Measurements from ENCODE around the gene COMMD4.
A peak's percentile ranks its signal among the peaks of the same experiment; 100 is the strongest.
"Not testable (repeated sequence)": the region's sequence is repeated elsewhere in the genome, so short reads cannot be mapped to it uniquely, and the experiment has no call there.

Gene COMMD4

DNA sequence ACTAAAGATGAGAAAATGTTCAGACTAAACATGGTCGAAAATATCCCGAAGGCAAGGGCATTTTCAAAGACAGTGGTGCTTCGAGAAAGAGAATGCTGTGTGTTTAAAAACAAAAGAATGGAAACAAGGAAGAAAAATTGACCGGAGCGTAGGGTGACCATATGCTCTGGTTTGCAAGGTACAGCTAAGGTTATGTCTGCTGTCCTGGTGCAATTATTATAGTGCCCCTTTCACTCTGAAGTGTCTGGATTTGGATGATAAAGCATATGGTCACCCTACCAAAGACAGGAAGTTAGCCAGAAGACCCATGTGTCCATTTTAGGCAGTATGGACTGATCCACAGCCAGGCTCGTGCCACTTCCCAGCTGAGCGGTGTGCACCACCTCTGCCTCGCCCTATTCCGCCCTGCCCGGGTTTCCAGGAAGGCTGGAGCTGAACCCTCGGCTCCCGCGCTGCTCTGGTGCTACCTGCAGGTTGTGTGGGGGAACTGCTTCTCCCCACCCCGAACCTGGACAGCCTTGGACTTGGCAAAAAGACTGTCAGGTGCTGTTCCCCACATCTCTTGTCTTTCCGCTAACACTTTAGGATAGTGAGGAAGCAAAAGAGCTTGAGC is 28.0 kb upstream of the COMMD4 start:
- peak; percentile 46 for TF ChIP-seq CTCF (conservative IDR thresholded peaks at IDR 0.05; ENCODE audit: control insufficient read depth, insufficient read depth, low read depth, low read length)
- peak; percentile 17 for DNase-seq (ENCODE audit: low read depth)
- H3K4me3 ChIP-seq (ENCODE audit: control insufficient read depth, low read depth, low read length), result no peak overlapping the region

- no peak overlapping the region for H3K4me3 ChIP-seq (ENCODE audit: control insufficient read depth, low read depth, low read length)
- peak; percentile 12 for DNase-seq (ENCODE audit: low read depth)
- TF ChIP-seq CTCF (conservative IDR thresholded peaks at IDR 0.05; ENCODE audit: control insufficient read depth, insufficient read depth, low read depth, low read length), result no peak
Observed at GRCh38 chr15:75309711-75310110, 26.2 kb upstream of the COMMD4 start.

DNA sequence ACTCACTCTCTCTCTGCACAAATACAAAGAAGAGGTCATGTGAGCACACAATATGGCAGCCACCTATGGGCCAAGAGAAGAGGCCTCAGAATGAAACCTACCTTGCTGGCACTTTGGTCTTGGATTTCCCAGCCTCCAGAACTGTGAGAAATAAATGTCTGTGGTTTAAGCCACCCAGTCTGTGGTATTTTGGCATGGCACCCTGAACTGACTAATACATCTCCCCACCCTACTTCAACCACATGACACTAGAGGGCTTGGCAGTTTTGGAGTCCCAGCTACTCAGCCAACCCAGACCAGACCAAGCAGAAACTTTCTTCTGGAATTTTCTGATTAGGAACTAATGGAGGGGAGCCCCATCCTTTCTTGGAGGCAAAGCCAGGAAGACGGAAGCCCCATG is 23.3 kb upstream of the COMMD4 start:
- peak; percentile 57 for DNase-seq (ENCODE audit: low read depth)
- not testable (repeated sequence) for H3K4me3 ChIP-seq (ENCODE audit: control insufficient read depth, low read depth, low read length)

DNA sequence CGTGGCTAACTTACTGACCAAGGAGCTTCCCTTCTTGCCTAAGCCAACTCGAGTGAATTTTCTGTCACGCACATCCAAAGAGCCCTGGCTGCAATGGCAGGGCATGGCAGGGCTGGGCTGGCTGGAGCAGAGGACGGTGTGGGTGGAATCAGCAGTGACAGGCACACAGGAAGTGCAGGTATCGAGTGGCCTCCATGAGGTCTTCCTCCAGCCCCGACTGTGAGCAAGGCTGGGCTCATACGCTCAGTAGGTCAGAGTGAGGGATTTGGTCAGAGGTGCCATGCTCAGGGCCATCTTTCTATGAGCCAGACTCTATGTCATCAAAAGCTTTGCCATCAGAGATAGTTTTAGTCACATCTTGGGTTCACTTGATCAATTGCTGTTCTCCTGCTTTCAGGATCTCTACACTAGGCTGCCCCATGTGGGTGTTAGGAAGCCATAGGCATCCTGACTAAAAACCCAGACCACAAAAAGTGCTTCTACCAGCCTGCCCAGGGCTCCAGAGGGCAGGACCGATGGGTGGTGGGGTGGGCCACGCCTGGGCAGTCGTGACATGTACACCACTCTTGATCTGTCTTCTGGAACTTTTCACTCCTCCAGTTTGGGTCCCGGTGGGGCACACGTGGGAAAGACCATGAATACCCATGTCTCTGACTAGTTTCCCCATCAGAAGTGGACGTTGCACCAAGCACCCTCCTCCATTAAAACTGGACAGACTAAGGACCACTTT is 22.6 kb upstream of the COMMD4 start:
- TF ChIP-seq CTCF (conservative IDR thresholded peaks at IDR 0.05; ENCODE audit: control insufficient read depth, insufficient read depth, low read depth, low read length), result no peak
- no peak overlapping the region for H3K4me3 ChIP-seq (ENCODE audit: control insufficient read depth, low read depth, low read length)
- DNase-seq (ENCODE audit: low read depth), result no peak

GRCh38 chr15:75314552-75315290 is 21.1 kb upstream of the COMMD4 start:
- no peak for DNase-seq (ENCODE audit: low read depth)
- TF ChIP-seq CTCF (conservative IDR thresholded peaks at IDR 0.05; ENCODE audit: control insufficient read depth, insufficient read depth, low read depth, low read length), result no peak
- H3K4me3 ChIP-seq (ENCODE audit: control insufficient read depth, low read depth, low read length), result no peak overlapping the region

DNA sequence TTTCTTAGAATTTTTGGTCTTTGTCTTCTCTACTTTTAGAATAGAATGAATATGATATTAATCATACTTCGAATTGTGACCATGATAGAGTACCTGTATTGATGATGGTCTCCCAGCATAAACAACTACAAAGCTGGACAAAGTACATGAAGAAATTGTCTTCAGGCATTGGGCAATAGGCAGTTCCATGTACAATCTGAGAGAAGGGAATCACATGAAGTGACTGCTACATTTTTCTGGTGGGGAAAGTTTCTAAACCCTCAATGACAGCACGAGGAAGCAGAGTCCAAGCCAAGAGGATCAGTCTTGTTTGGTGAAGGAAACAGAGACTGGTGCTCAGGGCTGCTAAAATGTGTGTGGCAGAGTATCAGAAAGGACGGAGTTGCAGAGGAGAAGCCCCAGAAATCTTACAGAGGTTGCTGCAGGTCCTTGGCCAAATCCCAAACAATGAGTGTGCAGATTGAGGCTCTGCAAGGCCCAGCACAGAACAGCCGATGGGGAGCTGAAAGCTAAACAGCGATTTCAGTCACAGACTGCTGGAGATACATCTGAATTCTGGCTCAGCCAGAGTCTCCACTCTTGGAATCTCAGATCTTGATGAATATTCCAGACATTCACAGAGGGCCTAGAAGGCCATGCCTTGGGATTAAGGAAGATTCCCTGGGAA is 16.5 kb upstream of the COMMD4 start:
- not testable (repeated sequence) for DNase-seq (ENCODE audit: low read depth); H3K4me3 ChIP-seq (ENCODE audit: control insufficient read depth, low read depth, low read length)

DNA sequence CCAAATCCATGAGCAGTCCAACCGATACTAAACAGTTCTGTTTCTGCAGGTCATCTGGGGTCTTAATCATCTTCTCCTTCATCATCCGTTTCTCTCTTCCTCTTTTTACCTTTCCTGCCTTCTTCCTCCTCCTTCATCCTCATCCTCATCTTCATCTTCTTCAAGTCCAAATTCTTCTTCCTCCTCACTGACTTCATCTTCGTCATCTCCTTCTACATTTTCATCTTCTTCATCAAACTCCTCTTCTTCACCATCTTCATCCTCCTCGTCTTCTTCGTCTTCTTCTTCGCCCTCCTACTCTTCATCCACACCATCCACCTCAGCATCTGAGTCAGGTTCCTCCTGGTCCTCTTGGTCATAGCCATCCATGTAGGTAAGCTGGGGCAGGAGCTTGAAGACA is 14.2 kb upstream of the COMMD4 start:
- DNase-seq (ENCODE audit: low read depth), result no peak
- no peak for TF ChIP-seq CTCF (conservative IDR thresholded peaks at IDR 0.05; ENCODE audit: control insufficient read depth, insufficient read depth, low read depth, low read length)
- no peak overlapping the region for H3K4me3 ChIP-seq (ENCODE audit: control insufficient read depth, low read depth, low read length)

All from fibroblast of mammary gland (primary cell).